Activated CD4-positive, CD25-positive, alpha-beta regulatory T cell treated with anti-CD3 and anti-CD28 coated beads, Interleukin-2, amount 50 U/mL, for 72 hours (primary cell): ENCODE results near the gene NKD1.

Experiments
- DNase-seq: peaks from one replicate; pipeline ENCODE4 v3.0.0; 2021

The NKD1 gene

GRCh38 chr16:50602531-50603205, 54.5 kb downstream of the NKD1 start:
- no peak for DNase-seq

DNA sequence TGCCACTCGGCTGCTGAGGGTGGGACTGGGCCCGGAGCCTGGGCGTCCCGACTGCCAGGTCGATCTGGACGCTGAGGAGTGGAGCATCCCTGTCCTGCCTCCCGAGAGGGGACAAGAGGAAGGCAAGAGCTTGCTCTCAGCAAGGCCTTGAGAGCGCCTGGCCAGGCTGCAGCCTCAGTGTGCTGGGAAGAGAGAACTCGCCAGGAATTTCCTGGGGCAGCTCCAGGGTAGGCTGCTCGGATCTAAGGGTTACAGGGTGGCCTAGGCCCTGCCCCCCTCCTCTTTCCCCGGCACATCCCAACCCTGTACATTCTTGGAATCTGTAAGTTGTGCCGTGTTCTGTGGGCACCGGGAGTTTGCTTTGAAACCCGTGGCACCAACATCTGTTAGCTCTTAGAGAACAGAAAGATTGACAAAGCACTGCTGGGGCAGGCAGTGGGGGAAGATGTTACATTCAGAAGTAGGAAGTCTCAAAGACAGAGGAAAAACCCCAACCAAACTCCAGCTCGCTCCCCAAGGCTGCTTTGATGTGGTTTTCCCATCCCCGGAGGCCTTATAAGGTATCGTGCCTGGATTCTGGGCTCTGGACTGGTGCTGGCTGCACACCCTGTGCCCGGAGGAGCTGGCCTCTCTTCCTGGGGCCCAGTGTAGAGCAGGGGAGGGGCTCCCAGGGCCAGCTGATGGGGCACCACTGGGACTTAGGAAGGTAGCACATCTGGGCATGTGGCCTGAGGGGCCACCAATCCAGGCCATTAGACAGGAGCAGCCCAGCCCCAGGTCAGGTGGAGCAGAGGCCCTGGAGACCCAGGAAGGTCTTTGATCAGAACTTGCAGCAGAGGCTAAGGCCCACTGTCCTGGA, 55.2 kb downstream of the NKD1 start:
- no peak for DNase-seq

GRCh38 chr16:50604065-50604418, 55.8 kb downstream of the NKD1 start:
- DNase-seq: no peak

DNA sequence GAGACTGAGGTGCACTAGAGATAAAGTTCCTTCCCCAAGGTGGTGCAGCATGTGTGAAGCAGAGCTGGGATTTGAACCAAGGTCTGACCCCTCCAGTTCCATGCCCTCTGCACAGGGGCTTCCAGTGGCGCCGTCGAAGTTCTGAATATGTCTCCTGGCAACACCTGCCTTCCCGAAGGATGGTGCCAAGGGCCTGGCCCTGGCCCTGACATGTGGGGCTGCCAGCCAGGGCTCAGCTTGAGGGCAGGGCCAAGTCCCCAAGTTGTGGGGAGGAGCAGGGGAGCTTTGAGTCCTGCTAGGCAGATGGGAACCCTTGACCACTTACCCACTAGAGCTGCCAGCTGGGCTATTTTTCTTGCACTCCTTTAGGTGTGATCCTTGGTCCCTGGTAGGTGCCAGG, 56.4 kb downstream of the NKD1 start:
- DNase-seq: no peak

DNA sequence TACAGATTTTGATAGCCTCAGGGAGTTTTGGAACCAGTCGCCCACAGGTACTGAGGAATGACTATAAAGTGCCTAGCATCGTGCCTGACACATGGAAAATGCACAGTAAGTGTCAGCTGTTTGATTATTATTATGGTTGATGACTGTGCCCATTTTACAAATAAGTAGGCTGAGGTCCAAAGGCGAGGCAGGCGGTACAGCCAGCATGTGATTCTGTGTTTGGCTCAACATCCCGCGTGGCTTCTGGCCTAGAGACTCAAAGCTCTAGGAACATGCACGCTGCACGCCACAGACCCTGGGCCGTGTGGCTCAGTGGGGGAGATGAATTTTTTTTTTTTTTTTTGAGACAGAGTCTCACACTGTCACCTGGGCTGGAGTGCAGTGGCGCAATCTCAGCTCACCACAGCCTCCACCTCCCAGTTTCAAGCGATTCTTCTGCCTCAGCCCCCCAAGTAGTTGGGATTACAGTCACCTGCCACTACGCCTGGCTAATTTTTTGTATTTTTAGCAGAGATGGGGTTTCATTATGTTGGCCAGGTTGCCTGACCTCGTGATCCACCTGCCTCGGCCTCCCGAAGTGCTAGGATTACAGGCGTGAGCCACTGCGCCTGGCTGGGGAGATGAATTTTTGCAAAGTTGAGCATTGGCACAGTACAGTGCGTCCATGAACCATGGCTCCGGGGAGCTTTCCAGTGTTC, 57.7 kb downstream of the NKD1 start:
- DNase-seq: no peak

DNA sequence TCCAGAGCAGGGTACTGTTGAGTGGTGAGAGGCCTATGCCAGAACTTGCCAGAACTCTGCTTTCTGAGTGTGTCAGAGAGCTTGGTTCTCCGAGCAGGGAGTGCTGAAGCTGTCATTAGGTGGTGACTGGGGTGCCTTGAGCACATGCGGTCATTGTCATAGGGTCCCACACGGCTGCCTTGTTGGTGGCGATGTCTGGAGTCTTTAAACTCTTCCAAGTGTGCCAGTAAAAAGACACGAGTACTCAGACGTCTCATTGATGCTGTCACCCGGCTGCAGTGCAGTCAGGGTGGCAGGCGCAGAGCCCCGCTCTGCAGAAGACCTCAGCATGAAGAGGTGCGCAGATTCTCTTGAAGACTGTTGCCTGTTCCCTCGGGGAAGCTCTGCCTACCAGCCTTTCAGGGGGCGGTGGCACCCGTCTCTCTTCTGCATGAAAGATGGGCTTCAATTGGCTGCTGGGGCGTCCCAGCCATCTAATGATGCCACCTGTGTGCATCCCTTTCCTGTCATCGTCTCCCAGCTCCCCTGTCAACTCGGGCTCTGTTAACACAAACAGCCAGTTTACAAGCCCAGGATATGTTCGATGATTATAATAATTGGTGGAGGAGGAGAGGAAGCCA, 58.3 kb downstream of the NKD1 start:
- no peak for DNase-seq

DNA sequence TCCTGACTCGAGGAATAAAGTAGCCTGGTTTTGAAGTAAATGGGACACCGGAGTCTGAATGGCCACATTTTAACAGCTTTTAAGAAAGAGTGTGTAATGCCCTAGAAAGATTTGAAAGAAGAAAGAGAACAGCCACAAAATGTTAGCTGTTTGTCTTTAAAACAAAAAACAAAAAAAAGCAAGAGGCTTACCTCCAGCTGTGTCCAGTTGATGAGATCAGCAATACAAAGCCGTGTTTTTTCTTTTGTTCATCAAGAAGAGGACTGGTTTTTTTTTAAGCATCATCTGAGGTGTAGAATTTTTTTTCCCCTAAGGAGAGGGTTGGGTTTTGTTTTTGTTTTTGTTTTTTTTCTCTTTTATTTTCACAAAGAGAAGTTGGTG, 58.8 kb downstream of the NKD1 start:
- DNase-seq: no peak

GRCh38 chr16:50607447-50607846, 59.3 kb downstream of the NKD1 start:
- DNase-seq: no peak

- DNase-seq: no peak
Measured at GRCh38 chr16:50607970-50608557, 59.9 kb downstream of the NKD1 start.

DNA sequence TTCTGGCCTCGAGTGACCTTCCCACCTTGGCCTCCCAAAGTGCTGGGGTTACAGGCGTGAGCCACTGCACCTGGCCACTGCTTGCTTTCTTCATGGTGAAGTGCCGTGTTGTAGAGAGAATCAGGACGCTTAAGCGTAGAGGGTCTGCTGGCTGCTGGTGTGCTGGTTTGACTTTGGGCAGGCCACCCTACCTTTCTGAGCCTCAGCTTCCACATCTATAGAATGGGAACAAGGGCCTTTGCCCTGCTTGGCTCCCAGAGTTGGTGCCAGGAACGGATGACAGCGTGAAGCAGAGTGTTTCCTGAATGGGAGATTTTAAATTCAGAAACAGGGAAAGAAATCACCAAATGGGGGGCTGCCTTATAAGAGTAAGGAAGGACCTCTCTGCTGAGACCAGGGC, 60.9 kb downstream of the NKD1 start:
- DNase-seq: no peak

- DNase-seq: no peak
Measured at GRCh38 chr16:50609471-50609870, 61.3 kb downstream of the NKD1 start.

DNA sequence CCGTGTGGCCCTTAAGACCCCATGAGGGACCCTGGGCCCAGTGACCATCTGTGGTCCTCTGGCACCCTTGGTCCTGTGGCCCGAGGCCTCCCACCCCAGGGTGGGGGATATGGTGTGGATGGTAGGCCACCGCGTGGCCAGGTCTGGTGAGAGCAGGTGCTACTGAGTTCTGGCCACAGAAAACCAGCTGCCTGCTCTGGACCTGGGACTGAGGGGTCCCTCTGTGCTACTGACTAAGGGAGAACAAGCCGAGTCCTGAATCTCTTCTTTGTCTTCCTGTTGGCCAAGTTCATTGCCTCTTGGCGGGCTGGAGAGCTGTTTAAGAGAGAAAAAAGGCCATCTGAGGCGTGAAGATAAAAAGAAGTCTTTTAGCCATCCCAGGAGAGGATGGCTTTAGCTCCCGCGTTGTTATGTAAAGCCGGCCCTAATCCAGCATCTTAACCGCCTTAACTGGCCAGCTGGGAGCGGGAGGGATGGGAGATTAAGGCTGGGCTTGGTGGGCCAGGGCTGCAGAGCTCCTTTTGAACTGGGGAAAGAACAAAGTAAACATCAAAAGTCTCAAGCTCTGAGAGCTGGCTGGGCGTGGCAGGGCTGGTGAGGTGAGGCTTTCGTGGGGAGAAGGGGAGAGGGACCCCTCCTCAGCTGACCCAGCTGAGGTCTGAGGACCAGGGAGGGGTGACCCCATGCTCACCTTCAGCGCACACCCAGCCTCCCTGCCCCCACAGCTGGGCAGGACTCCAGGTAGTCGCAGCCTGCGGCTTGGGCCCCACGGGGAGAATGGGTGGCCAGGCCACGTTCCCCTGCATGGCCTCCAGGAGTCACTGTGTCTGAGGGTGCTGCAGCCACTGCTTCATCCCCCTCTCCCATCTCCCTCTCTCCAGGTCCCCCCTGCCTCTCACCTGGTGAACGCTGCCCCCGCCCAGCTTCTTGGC, 62.4 kb downstream of the NKD1 start:
- no peak for DNase-seq

GRCh38 chr16:50611332-50611934, 63.2 kb downstream of the NKD1 start:
- DNase-seq: no peak

DNA sequence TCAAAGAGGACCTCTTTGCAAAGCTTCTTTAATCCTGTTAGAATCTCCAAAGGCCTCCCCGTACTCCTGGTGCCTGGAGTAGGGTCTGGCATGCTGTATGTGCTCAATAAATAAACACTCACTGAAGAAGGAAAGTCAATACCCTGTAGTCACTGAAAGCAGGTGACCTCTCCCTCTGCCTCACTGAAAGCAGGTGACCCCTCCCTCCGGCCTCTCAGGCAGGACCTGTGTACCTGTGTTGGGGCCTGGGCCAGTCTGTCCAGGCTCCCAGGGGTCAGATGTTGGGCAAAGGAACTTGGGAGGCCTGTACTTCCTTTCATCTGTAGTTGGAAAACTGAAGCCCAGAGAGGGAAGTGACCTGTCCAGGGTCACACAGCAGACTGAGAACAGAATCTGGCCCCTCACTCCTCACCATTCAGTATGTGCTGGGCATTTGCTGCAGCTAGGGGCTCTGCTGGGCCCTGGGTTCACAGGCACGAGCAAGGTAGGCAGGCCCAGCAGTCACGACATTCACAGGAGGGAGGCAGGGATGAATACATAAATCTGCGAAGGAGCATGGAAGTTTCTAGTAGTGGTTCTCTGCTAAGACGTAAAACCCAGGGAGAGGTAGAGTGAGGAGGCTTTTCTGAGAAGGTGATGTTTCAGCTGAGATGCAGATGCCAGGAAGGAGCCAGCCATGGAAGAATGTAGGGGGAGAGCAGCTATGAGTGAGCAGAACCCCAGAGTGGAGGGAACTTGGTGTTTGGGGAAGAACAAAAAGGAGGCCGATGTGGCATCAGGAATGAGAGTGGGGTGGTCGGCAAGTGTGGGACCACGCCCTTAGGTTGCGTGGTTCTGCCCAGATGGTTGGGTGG, 64.0 kb downstream of the NKD1 start:
- no peak for DNase-seq

DNA sequence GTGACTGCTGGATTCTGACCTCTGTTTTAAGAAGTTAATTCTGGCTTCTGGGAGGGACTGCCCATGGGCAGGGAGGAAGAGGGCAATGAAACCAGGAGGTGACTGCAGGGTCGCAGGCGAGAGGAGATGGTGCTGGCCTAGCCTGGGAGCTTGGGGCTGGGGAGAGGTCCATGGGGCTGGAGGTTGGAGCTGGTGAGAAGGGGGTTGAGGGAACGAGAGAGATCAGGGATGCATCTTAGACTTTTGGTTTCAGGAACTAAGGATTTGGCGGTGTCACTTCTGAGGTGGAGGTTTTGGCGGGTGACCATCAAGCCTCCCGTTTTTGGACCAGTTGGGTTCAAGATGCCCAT, 64.6 kb downstream of the NKD1 start:
- no peak for DNase-seq

GRCh38 chr16:50613281-50613963, 65.2 kb downstream of the NKD1 start:
- no peak for DNase-seq

DNA sequence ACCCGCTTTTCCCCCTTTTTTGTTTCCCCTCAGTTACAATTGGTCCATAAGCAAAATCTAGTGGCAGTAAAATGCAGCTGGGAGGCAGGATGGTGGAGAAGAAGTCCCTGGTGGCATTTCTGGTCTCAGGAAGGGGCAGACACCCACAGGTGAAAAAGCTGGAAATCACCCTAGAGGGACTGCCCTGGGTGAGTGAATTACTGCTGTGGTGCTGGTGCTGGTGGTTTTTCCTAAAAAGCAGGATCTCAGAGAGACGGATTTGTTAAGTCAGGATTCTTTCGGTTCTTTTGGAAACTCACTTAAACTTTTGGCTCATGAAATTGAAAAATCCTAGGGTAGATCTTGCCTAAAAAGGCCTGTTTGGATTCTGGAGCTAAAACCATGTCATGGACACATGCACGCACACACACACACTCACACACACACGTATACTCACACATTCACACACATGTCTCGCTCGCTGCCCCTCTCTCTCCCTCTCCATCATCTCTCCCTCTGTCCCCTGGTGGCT, 65.8 kb downstream of the NKD1 start:
- no peak for DNase-seq

DNA sequence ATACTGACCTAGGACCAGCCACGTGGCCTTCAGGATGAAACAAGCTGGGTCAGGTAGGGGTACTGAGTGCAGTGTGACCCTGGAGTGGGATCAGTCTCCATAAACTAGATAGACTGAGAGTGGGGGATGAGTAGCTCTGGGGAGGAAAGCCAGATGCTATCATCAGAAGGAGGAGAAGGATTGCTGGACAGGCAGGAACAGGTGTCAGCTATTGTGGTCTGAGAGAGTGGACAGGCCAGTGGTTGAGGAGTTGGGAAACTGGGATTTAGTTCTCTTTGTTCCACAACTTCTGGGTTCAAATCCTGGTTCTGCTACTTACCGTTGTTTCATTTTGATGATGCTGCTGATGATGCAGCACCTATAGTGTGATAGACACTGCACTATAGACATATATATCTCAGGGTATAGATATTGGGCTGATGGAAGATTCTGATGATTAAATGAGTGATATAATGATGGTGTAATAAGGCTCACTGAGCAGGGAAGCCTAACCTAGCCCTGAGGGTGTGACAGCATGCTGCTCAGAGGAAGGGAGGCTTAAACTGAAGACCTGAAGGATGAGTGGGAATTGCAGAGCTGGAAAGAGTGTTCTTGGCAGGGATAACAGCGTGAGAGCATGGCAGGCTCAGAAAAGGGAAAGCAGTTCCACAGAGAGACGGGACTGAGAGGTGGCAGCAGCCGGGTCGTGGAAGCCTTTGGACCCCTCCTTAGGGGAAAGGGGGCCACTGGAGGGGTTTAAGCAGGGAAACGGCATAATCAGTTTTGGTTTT, 66.9 kb downstream of the NKD1 start:
- no peak for DNase-seq

GRCh38 chr16:50615891-50616290, 67.7 kb downstream of the NKD1 start:
- DNase-seq: no peak
